ENCODE results near the gene SLC13A3.

SLC13A3 gene

DNA sequence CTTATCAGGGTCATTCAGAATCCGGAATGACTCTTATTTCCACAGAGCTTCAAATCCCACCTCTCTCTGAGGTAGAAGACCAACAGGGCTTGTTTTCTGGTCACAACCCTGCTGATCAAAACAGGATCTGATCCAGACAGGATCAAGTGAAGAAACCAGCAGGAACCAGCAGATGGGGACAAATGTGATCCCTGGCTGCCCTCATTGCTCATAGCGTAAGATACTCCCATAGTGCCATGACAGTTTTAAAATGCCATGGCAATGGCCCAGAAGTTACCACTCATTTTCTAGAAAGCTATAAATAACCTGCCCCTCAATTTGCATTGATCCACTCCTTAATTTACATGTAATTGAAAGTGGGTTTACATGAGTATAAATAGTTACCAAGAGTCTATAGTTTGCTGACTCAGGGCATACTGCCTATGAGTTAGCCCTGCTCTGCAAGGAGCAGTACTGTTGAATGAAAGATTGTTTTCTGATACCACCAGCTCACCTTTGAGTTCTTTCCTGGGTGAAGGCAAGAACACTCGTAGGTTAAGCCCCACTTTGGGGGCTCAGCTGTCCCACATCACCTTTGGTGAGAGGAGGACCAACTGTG is 131.7 kb downstream of the SLC13A3 start:
- no peak for DNase-seq

DNA sequence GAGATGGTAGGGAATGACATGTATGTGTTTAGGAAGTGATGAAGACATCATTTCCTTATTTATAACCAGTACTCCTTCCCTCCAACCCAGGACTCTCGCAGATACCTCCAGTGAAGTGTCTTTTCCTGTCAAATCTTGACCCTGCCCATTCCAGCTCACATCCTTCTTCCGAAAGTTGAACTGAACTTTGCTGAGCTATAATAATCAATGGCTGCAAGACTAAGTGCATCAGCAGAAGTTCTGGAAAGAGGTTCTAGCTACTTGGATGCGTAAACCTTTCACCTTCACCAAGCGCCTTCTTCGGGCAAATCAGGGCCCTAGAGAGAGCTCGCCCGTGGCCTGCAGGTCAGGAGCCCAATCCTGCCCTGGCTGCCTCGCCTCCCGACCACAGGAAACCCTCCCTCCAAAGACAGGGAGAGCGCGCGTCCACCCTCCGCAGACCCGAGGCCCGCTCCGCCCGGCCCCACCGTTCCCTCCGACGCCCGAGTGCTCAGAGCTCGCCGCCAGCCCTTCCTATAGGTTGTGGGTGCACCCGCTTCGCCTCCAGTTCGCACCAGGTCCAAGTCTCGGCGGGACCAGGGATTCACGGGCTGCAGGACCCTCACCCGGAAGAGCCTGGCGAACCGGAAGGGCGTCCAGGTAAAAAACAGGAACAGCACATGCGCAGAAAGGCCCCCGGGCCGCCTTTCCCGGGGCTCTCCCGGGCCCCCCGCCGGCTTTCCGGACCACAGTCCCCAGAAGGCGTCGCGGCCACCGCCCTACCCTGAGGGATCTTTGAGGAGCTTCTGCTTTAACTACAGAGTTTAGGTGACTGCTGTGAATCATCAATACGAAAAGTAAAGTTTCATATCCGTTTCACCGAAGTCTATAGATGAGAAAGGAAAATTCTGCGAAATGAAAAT is 138.1 kb downstream of the SLC13A3 start, which contains the start of gene ZNF334:
Gene ZNF334 (minus strand): TSS at position 617 of the 902 bp plus-strand sequence. CDS start 1,457 bp downstream, outside the sequence.
- DNase-seq, result peak; percentile 79

DNA sequence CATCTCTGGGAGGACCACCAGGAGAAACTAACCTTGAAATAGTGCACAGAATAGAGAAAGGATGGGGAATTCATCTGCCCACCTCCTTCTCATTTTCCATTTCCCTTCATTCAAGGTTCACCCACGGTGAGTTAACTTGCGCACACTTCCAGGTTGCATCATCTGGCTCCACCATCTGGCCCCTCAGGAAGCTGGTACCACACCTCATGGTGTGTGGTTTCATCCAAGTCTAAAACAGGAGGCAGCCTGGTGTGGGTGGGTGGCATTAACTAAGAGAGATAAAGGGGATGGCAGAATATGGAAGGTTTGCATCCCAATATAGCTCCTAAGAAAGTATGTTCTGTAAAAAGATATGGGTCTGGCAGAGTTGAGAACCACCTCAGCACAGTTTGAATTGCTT is 141.7 kb downstream of the SLC13A3 start:
- DNase-seq, result no peak

All from activated CD4-positive, alpha-beta T cell treated with anti-CD3 and anti-CD28 coated beads, Interleukin-2, Interleukin-6, amounts not matched to agents 100 ng/mL and 50 ng/mL, durations not matched to agents 16 hours and 8 hours (primary cell).